D341Med (cell line): ENCODE measurements around the gene TTC23.
"Not testable (repeated sequence)": the region's sequence is repeated elsewhere in the genome, so short reads cannot be mapped to it uniquely, and the experiment has no call there.

ENCODE experiments used
- DNase-seq: peaks from one replicate; pipeline ENCODE4 v3.0.0; 2012; ENCODE audit warnings: low spot score

Gene TTC23

DNA sequence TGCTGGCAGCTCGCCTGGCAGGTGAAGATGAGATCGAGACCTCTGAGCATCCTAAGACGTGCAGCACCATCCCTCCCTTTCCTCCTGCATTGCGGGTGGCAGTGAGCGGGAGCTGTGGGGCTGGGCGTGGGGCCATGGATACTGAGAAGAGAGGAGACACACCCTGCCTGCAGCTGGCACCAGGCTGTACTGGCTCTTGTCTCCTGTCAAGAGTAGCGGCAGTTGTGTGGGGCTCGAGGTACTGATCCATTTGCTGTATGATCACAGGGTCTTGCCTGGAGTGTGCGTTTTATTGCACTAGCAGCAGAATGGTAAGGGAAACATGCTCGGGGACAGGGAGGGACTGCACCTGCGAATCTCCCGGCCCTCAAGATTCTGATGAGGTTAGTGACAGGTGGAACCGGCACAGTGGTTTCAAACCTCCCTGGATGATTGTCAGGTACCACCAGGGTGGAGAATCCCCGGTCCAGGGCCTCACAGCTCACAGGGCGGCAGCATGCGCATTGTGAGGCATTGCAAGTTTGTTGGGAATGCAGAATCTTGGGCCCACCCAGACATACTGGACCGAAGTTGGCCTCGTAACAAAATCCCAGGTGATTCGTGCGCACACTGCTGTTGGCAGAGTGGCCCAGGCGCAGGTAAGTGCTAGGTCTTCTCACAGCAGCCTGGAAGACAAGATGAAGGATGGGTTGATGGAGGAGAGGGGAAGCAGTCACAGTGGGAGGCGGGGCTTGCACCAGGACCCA is 130.4 kb downstream of the TTC23 start:
- DNase-seq, result no peak

DNA sequence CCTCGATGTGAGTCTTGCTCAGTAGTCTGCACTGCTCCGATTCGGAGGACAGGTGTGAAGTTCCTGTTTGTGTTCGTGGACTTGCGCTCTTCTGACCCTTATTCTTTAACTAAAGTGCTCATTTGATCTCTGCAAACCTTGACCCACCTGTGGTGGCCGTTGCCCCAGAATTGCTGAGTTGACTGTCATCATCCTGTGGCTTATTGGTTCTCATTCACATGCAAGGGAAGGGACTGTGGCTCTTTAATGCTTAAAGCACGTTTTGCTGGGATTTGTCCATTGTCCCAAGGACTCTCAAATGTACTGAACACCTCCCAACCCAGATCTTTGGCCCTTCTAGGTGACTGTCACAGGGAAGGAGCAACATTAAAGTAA is 131.1 kb downstream of the TTC23 start:
- DNase-seq, result no peak

DNA sequence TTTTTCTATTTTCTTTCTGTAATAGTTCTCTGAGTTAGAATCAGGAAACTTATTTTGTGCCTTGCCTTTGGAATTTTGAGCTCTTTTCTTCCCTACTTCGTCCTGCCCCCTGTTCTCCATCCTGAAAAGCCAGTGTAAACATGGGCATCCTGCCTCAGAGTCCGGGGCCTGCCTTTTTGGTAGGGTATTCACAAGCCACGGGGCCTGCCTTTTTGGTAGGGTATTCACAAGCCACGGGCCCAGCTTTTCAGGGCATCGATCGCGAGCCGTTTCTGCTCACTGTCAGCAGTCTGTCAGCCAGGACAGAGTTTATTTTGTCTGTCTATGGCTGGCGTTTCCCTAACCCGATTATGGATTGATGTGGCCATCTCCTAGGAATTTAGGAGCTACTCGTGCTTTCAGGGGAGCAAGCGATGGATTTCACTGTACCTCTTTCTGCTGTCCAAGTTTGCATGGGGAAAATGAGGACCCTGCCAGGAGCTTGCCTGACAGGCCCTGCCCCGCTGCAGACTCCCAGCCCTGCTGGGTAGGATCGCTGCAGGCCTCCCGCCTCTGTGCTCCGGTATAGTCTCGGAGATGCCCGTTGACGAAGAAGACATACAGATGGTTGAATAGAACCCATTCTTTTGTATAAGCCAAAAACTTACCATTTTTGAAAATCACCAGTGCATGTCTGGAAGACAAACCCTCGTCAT is 131.7 kb downstream of the TTC23 start:
- DNase-seq, result no peak

DNA sequence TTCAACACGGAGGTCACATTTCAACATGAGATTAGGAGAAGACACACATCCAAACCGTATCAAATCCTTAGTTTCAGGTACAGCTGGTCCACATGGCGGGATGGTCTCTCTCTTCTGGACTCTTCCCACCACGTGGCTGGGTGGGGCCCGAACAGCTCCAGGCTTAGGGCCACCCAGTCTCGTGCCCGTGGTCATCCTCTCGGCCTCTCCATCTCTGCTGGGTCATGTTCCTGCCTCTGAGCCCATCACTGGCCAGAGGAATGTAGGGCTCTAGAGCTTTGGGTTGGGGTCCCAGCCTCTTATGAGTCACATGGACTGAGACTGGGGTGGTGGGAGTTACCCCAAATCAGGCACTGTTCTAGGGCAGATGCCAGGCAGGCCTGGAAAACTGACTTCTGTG is 132.3 kb downstream of the TTC23 start:
- no peak for DNase-seq

DNA sequence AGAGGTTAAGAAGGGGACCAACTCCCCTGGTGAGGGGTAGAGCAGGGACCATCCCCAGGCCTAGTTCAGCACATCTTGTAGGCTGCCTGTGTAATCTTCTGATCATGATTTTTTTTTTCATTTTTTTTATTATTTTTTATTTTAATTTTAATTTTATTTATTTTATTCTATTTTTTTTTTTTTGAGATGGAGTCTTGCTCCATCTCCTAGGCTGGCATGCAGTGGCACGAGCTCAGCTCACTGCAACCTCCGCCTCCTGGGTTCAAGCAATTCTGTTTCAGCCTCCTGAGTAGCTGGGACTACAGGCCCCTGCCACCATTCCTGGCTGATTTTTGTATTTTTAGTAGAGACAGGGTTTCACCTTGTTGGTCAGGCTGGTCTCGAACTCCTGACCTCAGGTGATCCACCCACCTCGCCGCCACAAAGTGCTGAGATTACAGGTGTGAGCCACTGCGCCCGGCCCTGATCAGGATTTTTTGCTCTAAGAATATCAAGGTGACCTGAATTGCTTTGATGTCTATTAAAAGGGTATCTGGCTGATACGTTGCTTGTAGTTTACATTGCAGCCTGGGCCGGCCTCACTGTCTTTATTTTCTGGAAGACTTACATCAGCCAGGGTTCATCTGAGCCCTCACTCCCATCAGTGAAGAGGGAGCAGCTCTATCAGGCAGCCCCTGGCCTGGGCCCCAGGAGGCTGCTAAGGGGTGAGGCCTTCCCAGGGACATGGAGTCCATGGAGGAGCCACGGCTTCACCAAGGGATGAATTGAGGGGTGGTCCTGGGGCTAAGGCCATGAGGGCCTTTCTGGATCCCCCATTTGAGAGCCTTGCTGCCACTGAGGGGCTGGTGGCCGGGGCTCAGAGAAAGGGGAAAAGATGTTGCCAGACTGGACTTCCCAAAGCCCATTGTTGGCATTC is 133.8 kb downstream of the TTC23 start:
- no peak for DNase-seq

DNA sequence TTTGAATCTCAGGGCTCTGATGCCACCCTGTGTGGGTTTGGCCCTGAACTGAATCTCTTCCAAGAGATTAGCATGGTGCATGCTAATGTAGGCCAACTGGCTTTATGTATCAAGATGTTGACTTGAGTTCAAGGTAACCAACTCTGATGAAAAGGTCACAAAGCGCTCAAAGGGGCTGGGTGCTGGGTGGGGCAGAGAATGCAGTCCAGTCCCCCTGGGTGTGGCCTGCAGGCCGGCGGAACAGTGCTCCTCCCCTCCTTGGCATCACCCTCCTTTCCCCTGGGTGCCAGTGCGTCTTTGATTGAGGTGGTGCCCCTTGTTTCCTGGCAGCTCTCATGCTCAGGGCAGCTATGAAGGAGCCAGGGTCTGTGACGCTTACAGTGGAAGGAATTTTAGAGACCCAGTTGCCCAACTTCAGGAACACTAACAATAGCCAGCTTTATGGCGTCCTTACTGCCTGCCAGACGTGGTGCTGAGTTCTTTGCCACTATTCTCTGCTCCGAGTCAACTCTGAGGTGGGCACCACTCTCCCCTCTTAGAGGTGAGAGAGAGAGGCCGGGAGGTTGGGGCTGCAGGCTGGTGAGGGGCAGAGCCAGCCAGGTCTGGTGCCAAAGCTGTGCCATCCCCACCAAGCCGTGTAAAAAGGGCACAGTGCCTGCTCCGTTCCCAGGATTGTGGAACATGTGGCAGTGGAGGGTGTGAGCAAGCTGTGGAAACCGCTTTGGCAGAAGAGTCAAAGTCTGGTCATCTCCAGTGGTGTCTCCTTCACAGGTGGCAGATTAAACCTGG is 134.7 kb downstream of the TTC23 start:
- DNase-seq, result no peak

DNA sequence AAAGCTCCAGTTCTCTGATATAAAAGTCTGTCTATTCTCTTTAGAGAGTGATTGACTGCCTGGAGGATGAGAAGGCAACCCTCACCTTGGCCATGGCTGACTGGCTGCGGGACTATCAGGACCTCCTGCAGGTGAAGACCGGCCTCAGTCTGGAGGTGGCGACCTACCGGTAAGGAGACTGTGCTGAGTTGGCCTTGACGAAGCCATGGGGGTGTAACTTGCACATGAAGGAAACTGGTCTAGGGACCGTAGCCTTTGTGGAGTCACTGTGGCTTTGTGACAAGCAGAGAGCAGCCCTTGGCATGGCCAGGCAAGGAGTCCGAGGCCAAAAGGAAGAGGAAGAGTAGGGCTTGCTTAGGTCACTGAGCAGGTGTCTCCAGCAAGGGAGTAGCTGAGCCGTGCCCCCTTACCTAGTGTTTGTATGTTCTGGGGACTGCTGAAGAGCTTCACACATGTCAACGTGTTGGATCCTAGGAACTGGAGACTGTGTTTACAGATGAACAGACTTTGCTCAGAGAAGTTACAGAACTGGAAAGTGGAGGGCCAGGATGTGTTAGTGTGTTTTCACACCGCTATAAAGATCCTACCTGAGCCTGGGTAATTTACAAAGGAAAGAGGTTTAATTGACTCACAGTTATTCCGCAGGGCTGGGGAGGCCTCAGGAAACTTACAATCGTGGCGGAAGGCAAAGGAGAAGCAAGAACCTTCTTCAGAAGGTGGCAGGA is 135.7 kb downstream of the TTC23 start:
- no peak for DNase-seq

DNA sequence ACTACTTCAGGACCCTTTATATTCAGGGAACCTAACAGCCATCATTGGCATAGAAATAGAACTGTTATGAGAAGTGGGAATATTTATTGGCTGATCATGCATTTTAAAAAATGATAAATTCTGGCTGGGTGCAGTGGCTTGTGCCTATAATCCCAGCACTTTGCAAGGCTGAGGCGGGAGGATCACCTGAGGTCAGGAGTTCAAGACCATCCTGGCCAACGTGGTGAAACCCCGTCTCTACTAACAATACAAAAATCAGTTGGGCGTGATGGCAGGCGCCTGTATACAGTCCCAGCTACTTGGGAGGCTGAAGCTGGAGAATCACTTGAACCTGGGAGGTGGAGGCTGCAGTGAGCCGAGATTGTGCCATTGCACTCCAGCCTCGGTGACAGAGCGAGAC is 137.7 kb downstream of the TTC23 start:
- DNase-seq, result not testable (repeated sequence)

DNA sequence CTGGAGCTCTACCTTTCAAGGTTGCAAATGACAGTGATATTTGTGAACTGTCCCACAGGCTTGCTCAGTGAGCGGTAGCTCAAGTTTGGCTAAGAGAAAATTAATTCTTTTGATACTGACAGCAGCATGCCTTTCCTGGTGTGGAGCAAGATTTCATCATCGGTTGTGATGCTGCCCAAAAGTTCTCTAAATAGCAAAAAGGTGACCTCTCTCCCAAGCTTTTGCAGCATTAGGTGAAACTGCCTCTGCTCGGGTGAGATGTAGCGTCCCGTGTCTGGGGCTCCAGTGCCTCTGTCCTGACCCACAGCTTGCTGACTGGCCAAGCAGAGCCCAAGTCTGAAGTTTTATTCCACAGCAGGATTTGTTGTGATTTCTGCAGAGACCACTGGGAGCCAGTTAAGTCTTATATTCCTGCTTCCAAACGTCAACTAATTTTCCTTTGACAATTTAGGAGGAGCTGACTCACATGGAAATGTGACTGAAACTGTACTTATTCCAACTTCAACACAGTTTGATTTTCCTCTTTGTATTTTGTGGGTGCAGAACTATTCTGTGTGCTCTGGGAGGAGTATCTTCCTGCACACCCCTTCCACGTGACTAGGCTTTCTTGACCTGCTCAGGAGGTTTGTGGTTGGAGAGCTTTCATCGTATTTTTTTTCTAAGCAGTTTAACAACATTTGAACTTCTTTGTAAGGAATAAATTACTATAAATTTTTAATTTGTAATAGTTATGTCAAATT is 138.6 kb downstream of the TTC23 start:
- DNase-seq, result no peak

DNA sequence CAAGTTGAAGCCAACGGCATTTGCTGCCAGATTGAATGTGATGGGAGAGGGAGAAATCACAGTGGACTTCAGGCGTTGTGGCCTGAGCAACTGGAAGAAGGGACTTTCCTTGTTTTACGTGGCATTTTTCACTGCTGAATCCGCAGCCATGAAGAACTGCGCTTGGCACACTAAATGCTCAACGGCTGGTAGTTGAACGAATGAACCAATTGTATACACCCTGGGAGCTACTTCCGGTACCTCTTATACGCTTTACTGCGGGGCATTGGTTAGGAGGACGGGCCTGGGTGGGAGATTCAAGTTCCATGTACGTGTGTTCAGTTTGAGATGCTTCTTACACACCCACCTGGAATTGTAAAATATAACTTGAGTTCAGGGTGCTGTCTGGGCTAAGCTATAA is 139.3 kb downstream of the TTC23 start:
- DNase-seq, result no peak

DNA sequence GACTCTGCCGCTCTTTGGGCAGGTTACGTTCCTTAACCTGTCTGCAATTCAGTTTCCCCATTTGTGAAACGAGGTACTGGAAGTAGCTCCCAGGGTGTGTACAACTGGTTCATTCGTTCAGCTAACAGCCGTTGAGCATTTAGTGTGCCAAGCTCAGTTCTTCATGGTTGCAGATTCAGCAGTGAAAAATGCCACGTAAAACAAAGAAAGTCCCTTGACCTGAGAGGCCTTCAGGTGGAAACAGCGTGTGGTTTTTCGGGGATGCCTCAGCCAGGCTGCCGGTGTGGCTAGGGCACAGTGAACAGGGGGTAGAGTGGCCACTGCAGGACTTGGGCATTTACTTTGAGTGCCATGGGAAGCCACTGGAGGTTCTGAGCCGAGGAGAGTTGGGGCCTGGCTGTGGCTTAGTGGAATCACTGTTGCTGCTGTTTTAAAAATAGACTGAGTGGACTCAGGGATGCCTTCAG is 139.8 kb downstream of the TTC23 start:
- DNase-seq, result no peak

DNA sequence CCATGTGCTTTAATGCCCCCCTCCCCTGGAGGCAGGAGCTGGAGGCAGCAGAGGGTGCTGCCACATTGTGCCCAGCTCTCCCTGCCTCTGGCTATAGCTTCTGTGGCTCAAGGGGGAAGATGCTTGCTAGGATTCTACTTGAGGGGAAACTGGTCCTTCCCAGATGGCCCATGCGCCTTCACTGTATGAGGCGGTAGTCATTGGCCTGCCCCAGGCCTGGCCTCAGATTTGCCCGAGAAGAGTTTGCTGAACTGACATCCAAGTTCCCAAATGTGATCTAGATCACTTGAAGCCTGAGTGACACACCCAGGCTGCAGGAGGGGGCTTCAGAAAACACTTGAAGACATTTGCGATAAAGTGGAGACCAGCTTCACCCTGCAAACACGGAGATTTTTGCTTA is 140.4 kb downstream of the TTC23 start:
- no peak for DNase-seq

DNA sequence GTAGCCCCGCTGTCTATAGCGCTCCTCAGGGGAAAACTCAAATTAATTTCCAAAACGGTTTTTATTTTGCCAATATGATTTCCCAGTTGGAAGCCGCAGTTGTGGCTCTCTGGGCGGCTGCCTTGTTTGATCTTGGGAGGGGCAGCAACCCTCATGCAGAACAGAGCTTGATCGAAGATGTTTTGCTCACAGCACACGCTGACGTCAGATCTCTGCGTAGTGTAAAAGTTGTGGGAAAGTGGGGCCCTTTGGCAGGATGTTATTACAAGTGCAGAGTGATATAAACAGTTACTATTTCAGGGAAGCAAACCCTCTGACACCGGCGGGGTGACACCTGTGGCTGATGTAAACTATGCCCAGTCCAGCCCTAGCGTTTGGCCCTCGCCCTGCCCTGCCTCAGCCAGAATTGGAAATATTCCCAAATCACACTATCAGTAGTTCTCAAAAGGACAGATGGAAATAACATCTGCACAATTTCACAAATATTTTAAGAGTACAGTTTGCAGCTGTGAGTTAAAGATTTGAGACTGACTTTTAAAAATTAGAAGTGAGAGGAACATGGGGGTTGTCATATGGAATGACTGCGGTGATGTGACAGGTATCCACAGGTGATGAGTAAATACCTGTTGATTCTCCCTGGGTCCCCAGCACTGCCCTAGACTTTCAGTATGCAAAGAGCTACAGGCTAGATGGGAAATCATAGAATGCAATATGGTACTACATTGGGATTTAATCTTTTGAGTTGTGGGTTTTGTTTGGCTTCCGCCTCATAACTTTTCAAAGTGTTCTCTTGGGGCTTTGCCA is 142.8 kb downstream of the TTC23 start:
- DNase-seq, result no peak

DNA sequence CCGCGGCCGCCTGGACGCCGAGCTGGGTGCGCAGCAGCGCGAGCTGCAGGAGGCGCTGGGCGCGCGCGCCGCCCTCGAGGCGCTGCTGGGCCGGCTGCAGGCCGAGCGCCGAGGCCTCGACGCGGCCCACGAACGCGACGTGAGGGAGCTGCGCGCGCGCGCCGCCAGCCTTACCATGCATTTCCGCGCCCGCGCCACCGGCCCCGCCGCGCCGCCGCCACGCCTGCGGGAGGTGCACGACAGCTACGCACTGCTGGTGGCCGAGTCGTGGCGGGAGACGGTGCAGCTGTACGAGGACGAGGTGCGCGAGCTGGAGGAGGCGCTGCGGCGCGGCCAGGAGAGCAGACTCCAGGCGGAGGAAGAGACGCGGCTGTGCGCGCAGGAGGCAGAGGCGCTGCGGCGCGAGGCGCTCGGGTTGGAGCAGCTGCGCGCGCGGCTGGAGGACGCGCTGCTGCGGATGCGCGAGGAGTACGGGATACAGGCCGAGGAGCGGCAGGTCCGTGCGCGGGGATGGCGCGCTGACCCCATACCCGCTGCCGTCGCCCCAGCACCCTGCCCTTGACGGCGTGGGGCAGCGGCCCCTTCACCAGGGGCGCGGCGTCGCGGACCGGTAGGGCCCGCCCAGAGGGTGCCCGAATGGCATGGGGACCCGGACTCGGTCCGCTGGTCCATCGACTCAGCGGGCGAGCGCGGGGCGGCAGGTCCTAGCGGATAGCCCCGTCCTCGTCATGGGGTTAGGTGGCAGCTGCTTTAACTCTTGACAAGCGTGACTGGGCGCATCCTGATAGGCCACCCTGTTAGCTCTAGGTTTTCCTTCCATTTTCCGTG is 143.7 kb downstream of the TTC23 start:
- DNase-seq, result peak; percentile 87

DNA sequence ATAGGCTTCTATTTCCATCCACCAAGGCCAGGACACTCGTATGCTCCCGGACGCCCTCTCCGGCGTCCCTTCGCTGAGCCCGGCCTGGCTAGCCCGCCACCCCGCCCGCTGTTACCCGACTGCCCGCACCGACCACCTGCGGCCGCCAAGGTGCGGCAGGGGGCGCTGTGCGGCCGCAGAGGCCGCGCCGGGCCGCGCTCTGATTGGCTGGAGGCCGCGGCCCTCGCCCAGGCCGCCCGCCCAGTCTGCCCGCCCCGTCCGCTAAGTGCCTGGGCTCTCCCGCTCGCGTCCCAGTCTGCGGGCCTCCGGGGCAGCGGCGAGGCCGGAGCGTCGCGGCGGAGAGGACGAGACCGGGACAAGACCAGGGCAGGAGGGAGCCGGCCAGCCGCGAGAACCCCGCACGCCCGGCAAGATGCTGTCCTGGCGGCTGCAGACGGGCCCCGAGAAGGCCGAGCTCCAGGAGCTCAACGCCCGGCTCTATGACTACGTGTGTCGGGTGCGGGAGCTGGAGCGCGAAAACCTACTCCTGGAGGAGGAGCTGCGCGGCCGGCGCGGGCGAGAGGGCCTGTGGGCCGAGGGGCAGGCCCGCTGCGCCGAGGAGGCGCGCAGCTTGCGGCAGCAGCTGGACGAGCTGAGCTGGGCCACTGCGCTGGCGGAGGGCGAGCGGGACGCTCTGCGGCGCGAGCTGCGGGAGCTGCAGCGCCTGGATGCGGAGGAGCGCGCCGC is 144.4 kb downstream of the TTC23 start, which contains the start of gene SYNM:
Gene SYNM (plus strand): TSS at position 293 of the 726 bp plus-strand sequence. CDS start 120 bp downstream, at position 413.
- peak; percentile 99 for DNase-seq

DNA sequence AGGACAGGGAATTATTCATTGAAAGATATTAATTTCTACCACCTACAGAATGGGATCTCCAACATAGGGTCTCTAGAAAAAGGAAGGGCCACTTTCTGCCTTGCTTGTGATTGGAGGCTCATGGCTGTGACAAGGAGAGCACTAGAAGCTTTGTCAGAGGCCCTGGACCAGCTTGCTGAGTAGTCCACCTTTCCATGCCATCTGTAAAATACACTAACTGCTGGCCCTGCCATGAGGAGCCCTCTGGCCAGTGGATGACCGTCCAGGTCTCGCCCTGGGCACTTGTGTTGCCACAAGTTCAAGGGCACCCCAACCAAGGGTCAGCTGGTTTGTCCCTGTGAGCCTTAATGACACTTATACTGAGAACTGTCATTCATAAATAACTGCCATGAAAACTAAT is 146.1 kb downstream of the TTC23 start:
- no peak for DNase-seq

DNA sequence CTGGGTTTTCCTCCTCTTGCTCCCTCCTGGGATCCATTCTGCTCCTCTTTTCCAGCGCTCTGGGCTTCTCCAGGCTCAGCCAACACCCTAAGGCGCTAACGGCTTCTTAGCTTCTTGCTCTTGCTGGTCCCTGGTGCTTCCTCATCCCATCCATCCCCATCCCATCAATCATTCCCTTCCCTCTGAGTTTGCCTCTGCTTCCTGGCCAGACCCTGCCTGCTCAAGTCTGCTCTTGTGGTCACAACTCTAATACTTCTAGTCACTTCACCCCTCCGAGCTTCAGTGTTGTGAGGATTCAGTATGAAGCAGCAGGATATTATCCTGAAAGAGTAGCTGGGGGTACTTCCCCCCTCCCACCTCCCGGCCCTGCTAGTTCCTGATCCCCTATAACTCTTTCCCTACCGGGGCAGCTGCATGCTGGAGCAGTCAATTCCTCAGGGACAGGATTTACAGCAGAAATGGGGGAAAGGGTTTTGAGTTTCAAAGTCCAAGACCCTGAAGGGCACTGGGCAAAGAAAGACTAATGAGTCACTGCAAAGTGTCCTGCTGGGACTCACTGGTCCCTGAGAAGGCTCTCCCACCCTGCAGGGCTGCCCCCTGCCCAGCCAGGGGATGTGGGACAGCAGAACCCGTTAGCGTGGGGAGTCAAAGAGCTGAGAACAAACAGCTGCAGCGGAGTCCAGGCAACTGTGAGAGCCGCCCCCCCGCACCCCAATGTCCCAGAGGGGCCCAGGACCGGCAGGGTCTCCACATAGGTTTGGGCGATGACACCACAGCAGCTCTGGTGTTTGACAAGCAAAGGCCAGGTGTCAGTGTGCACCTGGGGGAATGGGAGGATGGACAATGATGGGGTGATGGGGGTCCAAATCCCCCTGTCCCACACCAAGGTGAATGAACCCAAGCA is 146.8 kb downstream of the TTC23 start:
- no peak for DNase-seq
